Heart left ventricle (tissue), 13 donors: ENCODE measurements around the gene TRAPPC1.

Experiments used
- POLR2A ChIP-seq, 2 donors: fragments of 450-650 bp; IDR thresholded peaks; one replicate each; pipeline ENCODE4 v1.6.1; 2017; ENCODE audit warnings: antibody characterized with exemption in 2 of 2, mild to moderate bottlenecking in 2 of 2, moderate library complexity in 2 of 2
- TF ChIP-seq, protein P1 (sequence below), 12 donors: fragments of 200-600 bp; sonication (generic) in 4 of 12; IDR thresholded peaks; one replicate each; pipeline versions ENCODE4 v1.5.0 to v1.8.0; 2018 to 2022; ENCODE audit warnings: antibody characterized with exemption in 12 of 12, mild to moderate bottlenecking in 5 of 12
- donor health status: ischemic (EF 13 %, LVEDD 7.1; RV severe dilation, severe dysfunction).
- donor health status: DM: no; HTN: yes; CAD: no.
- donor health status: DM: no; HTN: no; CAD: no.
- donor health status: ischemic (EF 25% LVEDD 6.9; RV normal size, moderate dysfunction).
- donor health status: ischemic (EF 25% LVEDD 5.7; RV mildly dilated, moderate dysfunction).
- donor health status: ischemic (EF 35%, LVEDD 5.7; RV mildly dilated, moderate dysfunction).
- donor health status: nonischemic (EF 11% LVEDD 7.7; RV severe dilation, severe dysfunction).
- donor health status: DM: yes; HTN: yes; CAD: no.
- donor health status: PGD.
- donor health status: ischemic (EF 29% LVEDD 5.4; RV normal size, mild dysfunction).
- donor health status: nonischemic (EF 23%, LVEDD 6.1; RV moderate dilation, normal function).

DNA sequence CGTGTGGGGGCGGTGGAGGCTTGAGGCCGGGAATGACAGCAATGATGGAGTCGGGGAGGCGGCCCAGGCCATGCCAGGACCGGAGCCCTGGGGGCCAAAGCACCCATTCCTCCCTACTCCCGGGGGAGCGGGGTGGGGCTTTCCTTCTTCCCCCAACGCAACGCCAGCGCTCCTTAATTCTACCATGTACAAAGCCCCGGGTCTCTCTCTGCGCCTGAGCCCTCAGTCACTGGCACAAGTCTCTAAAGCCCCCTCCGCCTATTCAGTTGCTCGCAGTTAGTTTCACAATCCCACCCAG lies 15.4 kb downstream of the TRAPPC1 start:
- TF ChIP-seq, protein P1, sequence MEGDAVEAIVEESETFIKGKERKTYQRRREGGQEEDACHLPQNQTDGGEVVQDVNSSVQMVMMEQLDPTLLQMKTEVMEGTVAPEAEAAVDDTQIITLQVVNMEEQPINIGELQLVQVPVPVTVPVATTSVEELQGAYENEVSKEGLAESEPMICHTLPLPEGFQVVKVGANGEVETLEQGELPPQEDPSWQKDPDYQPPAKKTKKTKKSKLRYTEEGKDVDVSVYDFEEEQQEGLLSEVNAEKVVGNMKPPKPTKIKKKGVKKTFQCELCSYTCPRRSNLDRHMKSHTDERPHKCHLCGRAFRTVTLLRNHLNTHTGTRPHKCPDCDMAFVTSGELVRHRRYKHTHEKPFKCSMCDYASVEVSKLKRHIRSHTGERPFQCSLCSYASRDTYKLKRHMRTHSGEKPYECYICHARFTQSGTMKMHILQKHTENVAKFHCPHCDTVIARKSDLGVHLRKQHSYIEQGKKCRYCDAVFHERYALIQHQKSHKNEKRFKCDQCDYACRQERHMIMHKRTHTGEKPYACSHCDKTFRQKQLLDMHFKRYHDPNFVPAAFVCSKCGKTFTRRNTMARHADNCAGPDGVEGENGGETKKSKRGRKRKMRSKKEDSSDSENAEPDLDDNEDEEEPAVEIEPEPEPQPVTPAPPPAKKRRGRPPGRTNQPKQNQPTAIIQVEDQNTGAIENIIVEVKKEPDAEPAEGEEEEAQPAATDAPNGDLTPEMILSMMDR (IDR thresholded peaks at IDR 0.05), result no peak
- TF ChIP-seq POLR2A (IDR thresholded peaks at IDR 0.05), result no peak
